22Rv1 (cell line): ENCODE measurements around the gene ZNF462.

Experiments used
- ZFX ChIP-seq: fragments of 450-650 bp; IDR thresholded peaks from 2 replicates; pipeline ENCODE4 v1.6.1; 2017; ENCODE audit warnings: antibody characterized with exemption, borderline replicate concordance
- TF ChIP-seq, protein P1 (sequence below): fragments of 450-650 bp; IDR thresholded peaks from 2 replicates; pipeline ENCODE4 v1.5.1; 2017; ENCODE audit warnings: mild to moderate bottlenecking

DNA sequence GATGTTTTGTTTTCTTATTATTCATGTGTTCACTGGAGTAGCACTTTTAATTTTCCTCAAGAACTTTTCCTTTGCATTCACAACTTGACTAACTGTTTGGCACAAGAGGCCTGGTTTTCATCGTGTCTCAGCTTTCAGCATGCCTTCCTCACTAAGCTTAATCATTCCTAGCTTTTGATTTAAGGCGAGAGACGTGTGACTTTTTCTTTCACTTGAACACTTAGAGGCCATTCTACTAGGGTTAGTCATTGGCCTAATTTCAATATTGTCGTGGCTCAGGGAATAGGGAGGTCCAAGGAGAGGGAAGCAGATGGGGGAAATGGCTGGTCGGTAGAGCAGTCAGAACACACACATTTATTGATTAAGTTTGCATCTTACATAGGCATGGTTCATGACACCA lies 94.0 kb downstream of the ZNF462 start:
- TF ChIP-seq, protein P1, sequence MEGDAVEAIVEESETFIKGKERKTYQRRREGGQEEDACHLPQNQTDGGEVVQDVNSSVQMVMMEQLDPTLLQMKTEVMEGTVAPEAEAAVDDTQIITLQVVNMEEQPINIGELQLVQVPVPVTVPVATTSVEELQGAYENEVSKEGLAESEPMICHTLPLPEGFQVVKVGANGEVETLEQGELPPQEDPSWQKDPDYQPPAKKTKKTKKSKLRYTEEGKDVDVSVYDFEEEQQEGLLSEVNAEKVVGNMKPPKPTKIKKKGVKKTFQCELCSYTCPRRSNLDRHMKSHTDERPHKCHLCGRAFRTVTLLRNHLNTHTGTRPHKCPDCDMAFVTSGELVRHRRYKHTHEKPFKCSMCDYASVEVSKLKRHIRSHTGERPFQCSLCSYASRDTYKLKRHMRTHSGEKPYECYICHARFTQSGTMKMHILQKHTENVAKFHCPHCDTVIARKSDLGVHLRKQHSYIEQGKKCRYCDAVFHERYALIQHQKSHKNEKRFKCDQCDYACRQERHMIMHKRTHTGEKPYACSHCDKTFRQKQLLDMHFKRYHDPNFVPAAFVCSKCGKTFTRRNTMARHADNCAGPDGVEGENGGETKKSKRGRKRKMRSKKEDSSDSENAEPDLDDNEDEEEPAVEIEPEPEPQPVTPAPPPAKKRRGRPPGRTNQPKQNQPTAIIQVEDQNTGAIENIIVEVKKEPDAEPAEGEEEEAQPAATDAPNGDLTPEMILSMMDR, result no peak
- TF ChIP-seq ZFX, result no peak
